Endothelial cell of umbilical vein (primary cell): Measurements from ENCODE around the gene ALDH2. TPM values are rescaled to one million over a fixed set of nuclear protein-coding genes. Genes with fewer than 3 reads are reported as not detected.

Source experiments
- BruUV-seq: library from RNA; stranded (reverse); fragments of 400-500 nt; replicated peaks from 2 replicates; lab custom pipeline; 2021; lab: Mats Ljungman, UMichigan
- CTCF ChIA-PET: fragments of 300-600, 350-600 bp; sonication (Branson Sonifier 250); formaldehyde crosslinking; loops from one replicate; lab custom pipeline; 2021; ENCODE audit warnings: antibody characterized with exemption, inconsistent platforms; lab: Charles Lee
- POLR2A ChIA-PET: fragments of 300-600, 350-600 bp; sonication (Branson Sonifier 250); formaldehyde crosslinking; loops from one replicate; lab custom pipeline; 2021; ENCODE audit warnings: antibody characterized with exemption, inconsistent platforms; lab: Charles Lee
- DNase-seq: peaks from one replicate; pipeline ENCODE4 v3.0.0-alpha.2; 2011; ENCODE audit warnings: low read depth, low spot score
- FAIRE-seq: peaks from 2 replicates; lab custom pipeline; 2011; peaks lifted over from hg19 to GRCh38; lab: Jason Lieb, UNC
- H2AFZ ChIP-seq: 2 replicates; pipeline ENCODE4 v1.6.0; 2012; ENCODE audit warnings: low read depth, low read length, control low read depth, inconsistent platforms
- H3K27ac ChIP-seq: 2 replicates; pipeline ENCODE4 v1.5.1; 2011; ENCODE audit warnings: low read depth, mild to moderate bottlenecking, control low read depth, low read length, moderate library complexity; ENCODE audit not compliant: insufficient read depth
- H3K27me3 ChIP-seq, 2 experiments: 2 replicates each; pipeline versions ENCODE4 v1.6.0 to v1.6.1; 2011; ENCODE audit warnings: low read length in 2 of 2, mixed read lengths in 1 of 2; ENCODE audit not compliant: control insufficient read depth in 2 of 2, insufficient read depth in 2 of 2
- H3K36me3 ChIP-seq, 2 experiments: 2 replicates in 1 of 2; 3 replicates in 1 of 2; pipeline ENCODE4 v1.5.1; 2011; ENCODE audit warnings: low read length in 2 of 2, mild to moderate bottlenecking in 1 of 2, moderate library complexity in 1 of 2; ENCODE audit not compliant: control insufficient read depth in 2 of 2, insufficient read depth in 2 of 2; ENCODE audit errors: extremely low read depth in 1 of 2
- H3K4me1 ChIP-seq: 3 replicates; pipeline ENCODE4 v1.5.1; 2011; ENCODE audit warnings: mild to moderate bottlenecking, low read length; ENCODE audit not compliant: control insufficient read depth, insufficient read depth; ENCODE audit errors: extremely low read depth
- H3K4me2 ChIP-seq: 2 replicates; pipeline ENCODE4 v1.6.1; 2011; ENCODE audit warnings: low read length, control low read depth, mixed read lengths; ENCODE audit not compliant: insufficient read depth
- H3K4me3 ChIP-seq, 3 experiments: fragments of 200-600 bp in 1 of 3; sonication (generic), shearing (Covaris generic) in 1 of 3; replicated peaks in 1 of 3; 2 replicates each; pipeline ENCODE4 v1.5.1; 2011 to 2016; ENCODE audit warnings: control low read depth in 3 of 3, low read length in 3 of 3, mild to moderate bottlenecking in 2 of 3, inconsistent platforms in 1 of 3, low read depth in 1 of 3, moderate library complexity in 1 of 3; ENCODE audit not compliant: insufficient read depth in 1 of 3
- H3K79me2 ChIP-seq: 2 replicates; pipeline ENCODE4 v1.6.0; 2012; ENCODE audit warnings: low read length, inconsistent platforms; ENCODE audit not compliant: control insufficient read depth, insufficient read depth
- H3K9ac ChIP-seq: replicated peaks from 2 replicates; pipeline ENCODE3; 2011; ENCODE audit warnings: low read length, control low read depth; ENCODE audit not compliant: insufficient read depth; ENCODE audit errors: extremely low read depth
- H3K9me1 ChIP-seq: replicated peaks from 3 replicates; pipeline ENCODE4 v1.6.0; 2011; ENCODE audit warnings: mild to moderate bottlenecking, low read length; ENCODE audit not compliant: control insufficient read depth, insufficient read depth; ENCODE audit errors: extremely low read depth
- H3K9me3 ChIP-seq: replicated peaks from 2 replicates; pipeline ENCODE4 v1.5.1; 2012; ENCODE audit warnings: low read length, inconsistent platforms; ENCODE audit not compliant: control insufficient read depth, insufficient read depth
- H4K20me1 ChIP-seq: replicated peaks from 2 replicates; pipeline ENCODE3; 2011; ENCODE audit warnings: mild to moderate bottlenecking, low read length; ENCODE audit not compliant: control insufficient read depth, insufficient read depth; ENCODE audit errors: extremely low read depth
- CTCF ChIP-seq, 2 donors: IDR thresholded peaks; 1 replicate in 1 of 2; 2 replicates in 1 of 2; pipeline ENCODE4 v1.5.1; 2011; ENCODE audit warnings: low read length in 2 of 2, mild to moderate bottlenecking in 2 of 2, moderate library complexity in 2 of 2, control low read depth in 1 of 2, inconsistent platforms in 1 of 2, low read depth in 1 of 2; ENCODE audit not compliant: insufficient read depth in 1 of 2; ENCODE audit errors: extremely low read depth in 1 of 2
- EZH2 ChIP-seq: IDR thresholded peaks from 2 replicates; pipeline ENCODE4 v1.6.1; 2012; ENCODE audit warnings: borderline replicate concordance, low read depth, mild to moderate bottlenecking, moderate library complexity, low read length, inconsistent platforms; ENCODE audit not compliant: severe bottlenecking
- FOS ChIP-seq: IDR thresholded peaks from 2 replicates; pipeline ENCODE4 v1.6.1; 2011; ENCODE audit warnings: mild to moderate bottlenecking, low read length, moderate library complexity, borderline replicate concordance; ENCODE audit not compliant: insufficient read depth
- GATA2 ChIP-seq: IDR thresholded peaks from 2 replicates; pipeline ENCODE4 v1.7.0; 2011; ENCODE audit warnings: low read depth, mild to moderate bottlenecking, moderate library complexity, mixed read lengths, low read length; ENCODE audit not compliant: insufficient read length, insufficient read depth
- JUN ChIP-seq: IDR thresholded peaks from 2 replicates; pipeline ENCODE4 v1.6.1; 2011; ENCODE audit warnings: borderline replicate concordance, low read depth; ENCODE audit not compliant: insufficient read length, insufficient read depth
- MAX ChIP-seq: IDR thresholded peaks from 2 replicates; pipeline ENCODE4 v1.6.1; 2011; ENCODE audit not compliant: insufficient read depth, insufficient read length
- MYC ChIP-seq: IDR thresholded peaks from one replicate; pipeline ENCODE4 v1.6.1; 2011; ENCODE audit warnings: mild to moderate bottlenecking, low read depth, low read length
- POLR2A ChIP-seq: IDR thresholded peaks from 2 replicates; pipeline ENCODE4 v1.6.1; 2012; ENCODE audit warnings: low read depth, mild to moderate bottlenecking, control low read depth, low read length
- POLR2AphosphoS5 ChIP-seq: IDR thresholded peaks from 2 replicates; pipeline ENCODE4 v1.6.1; 2012; ENCODE audit warnings: low read depth, mild to moderate bottlenecking, control low read depth, low read length, moderate library complexity; ENCODE audit not compliant: insufficient read depth
- dilution Hi-C: fragments of 300-500 bp; cut with MboI; formaldehyde crosslinking; loops from one replicate; pipeline ENCODE4 v1.15.0; 2019; ENCODE audit warnings: low sequenced_read_pairs; ENCODE audit not compliant: extremely low pct_ligation_motif_present
- intact Hi-C: fragments of 100-400 bp; cut with micrococcal nuclease; formaldehyde crosslinking; loops from one replicate; pipeline ENCODE4 v1.10.0; 2022
- polyA plus RNA-seq, 4 experiments: library from polyadenylated mRNA; depleted of rRNA in 3 of 4; stranded (reverse) in 3 of 4; unstranded in 1 of 4; fragments of >200 nt; gene quantifications; 2 replicates each; pipeline versions ENCODE4 v1.2.1 to v1.2.3, GENCODE V29; 2011 to 2012; ENCODE audit warnings: missing spikeins in 1 of 4
- total RNA-seq: library from RNA; stranded (reverse); gene quantifications from 2 replicates; pipeline ENCODE4 v1.2.3, GENCODE V29; 2021

ALDH2 gene
- total and polyA plus RNA-seq, 2 donors (not counting 3 experiments of a cell fraction or from before 2014, with no cell fraction given), result 69.5 to 86.5 TPM

- peak overlapping the region; percentile 41 for H3K9ac ChIP-seq
- BruUV-seq, result no TSS peak
- H3K4me2 ChIP-seq, result peak overlapping the region; percentile 49
- peaks cover 24% of the 10 kb centered on the region for H3K4me1 ChIP-seq
- intact Hi-C loops, result loop anchor here (1.0 kb wide), 2 partner anchors 25 to 55 kb away; partner anchors contain the start of genes ACAD10 and ALDH2
- H2AFZ ChIP-seq, result no peak overlapping the region
- no peak overlapping the region for H3K4me3 ChIP-seq
- H3K27me3 ChIP-seq, result no peaks in the 10 kb centered on the region
- DNase-seq, result peak; percentile 99
- dilution Hi-C loops, result no loop called here
- H4K20me1 ChIP-seq, result no peaks in the 10 kb centered on the region
- ChIA-PET POLR2A (interaction anchor here (0.6 to 1.2 kb wide), 2 partner anchors 72 to 122 kb away, joined by 3 to 5 read pairs; no protein-coding TSS in a partner anchor), CTCF (interaction anchor here (0.6 to 2.7 kb wide), 7 partner anchors 10 to 204 kb away, joined by 3 to 28 read pairs (median 4); no protein-coding TSS in a partner anchor)
- no peaks in the 10 kb centered on the region for H3K9me1 ChIP-seq
- FAIRE-seq, result peak; percentile 93
- no peaks in the 10 kb centered on the region for H3K79me2 ChIP-seq
- peak; percentile 71 for TF ChIP-seq POLR2AphosphoS5
- no peak for TF ChIP-seq MYC
- peak; percentile 39 for TF ChIP-seq FOS
- TF ChIP-seq EZH2, result no peak
- peak; percentile 67 for TF ChIP-seq POLR2A
- no peak for TF ChIP-seq JUN
- no peak for TF ChIP-seq CTCF (IDR thresholded peaks at IDR 0.05; ENCODE audit: extremely low read depth in 1 of 2, insufficient read depth in 1 of 2, low read depth in 1 of 2, low read length in 2 of 2)
- TF ChIP-seq GATA2, result peak; percentile 88
- TF ChIP-seq MAX, result no peak
- peak overlapping the region; percentile 72 for H3K27ac ChIP-seq
- H3K9me3 ChIP-seq, result no peaks in the 10 kb centered on the region
- peaks cover 0 to 5% of the 10 kb centered on the region in 2 experiments for H3K36me3 ChIP-seq
Observed at GRCh38 chr12:111741235-111741812, 25.4 kb upstream of the ALDH2 start.
